GM21723 (cell line): ENCODE data around the gene GDF7.
A peak's percentile ranks its signal among the peaks of the same experiment; 100 is the strongest.

ENCODE experiments used
- ATAC-seq: cut with Tn5 transposase; IDR thresholded peaks from one replicate; pipeline ENCODE4 v1.9.1; 2021; ENCODE audit warnings: mild to moderate bottlenecking, moderate library complexity; ENCODE audit not compliant: unreplicated experiment

The GDF7 gene

GRCh38 chr2:20660506-20661420 lies 6.2 kb upstream of the GDF7 start:
- no peak for ATAC-seq

- peak; percentile 59 for ATAC-seq
Measured at GRCh38 chr2:20661421-20662307, 5.3 kb upstream of the GDF7 start.

GRCh38 chr2:20662308-20662937 lies 4.5 kb upstream of the GDF7 start:
- no peak for ATAC-seq

GRCh38 chr2:20663196-20664070 lies 3.5 kb upstream of the GDF7 start:
- no peak for ATAC-seq

- no peak for ATAC-seq
Measured at GRCh38 chr2:20664071-20664390, 2.9 kb upstream of the GDF7 start.

GRCh38 chr2:20664431-20665242 lies 2.3 kb upstream of the GDF7 start:
- ATAC-seq = no peak

- ATAC-seq = no peak
Measured at GRCh38 chr2:20665243-20666004, 1.5 kb upstream of the GDF7 start.

- no peak for ATAC-seq
Measured at GRCh38 chr2:20666005-20666303, 990 bp upstream of the GDF7 start.

GRCh38 chr2:20667151-20667530 lies 197 bp downstream of the GDF7 start:
- no peak for ATAC-seq

GRCh38 chr2:20667531-20668401 lies 822 bp downstream of the GDF7 start:
- no peak for ATAC-seq

GRCh38 chr2:20668451-20668850 lies 1.5 kb downstream of the GDF7 start:
- ATAC-seq = no peak

GRCh38 chr2:20668871-20669475 lies 2.0 kb downstream of the GDF7 start:
- no peak for ATAC-seq

- ATAC-seq = no peak
Measured at GRCh38 chr2:20669562-20670314, 2.8 kb downstream of the GDF7 start.

- no peak for ATAC-seq
Measured at GRCh38 chr2:20670315-20671035, 3.5 kb downstream of the GDF7 start.

GRCh38 chr2:20671036-20671735 lies 4.2 kb downstream of the GDF7 start:
- no peak for ATAC-seq

GRCh38 chr2:20671736-20672080 lies 4.8 kb downstream of the GDF7 start:
- no peak for ATAC-seq
